DND-41 (cell line): ENCODE results near the gene STEAP3.

Experiments
- ATAC-seq: fragments of 200-7000 bp; cut with Tn5 transposase; 3 replicates; pipeline ENCODE4 v1.9.1; 2021; ENCODE audit warnings: low read depth; ENCODE audit not compliant: insufficient read depth
- DNase-seq: peaks from one replicate; pipeline ENCODE4 v3.0.0-alpha.2; 2020
- H2AFZ ChIP-seq: 2 replicates; pipeline ENCODE4 v1.6.0; 2012; ENCODE audit warnings: low read depth, low read length
- H3K27ac ChIP-seq: 2 replicates; pipeline ENCODE4 v1.5.1; 2012; ENCODE audit warnings: low read length, inconsistent platforms
- H3K27me3 ChIP-seq: fragments of 200-600 bp; sonication (generic); 2 replicates; pipeline ENCODE4 v1.6.0; 2012; ENCODE audit warnings: low read length, mild to moderate bottlenecking, inconsistent platforms; ENCODE audit not compliant: insufficient read depth, poor library complexity
- H3K36me3 ChIP-seq: 2 replicates; pipeline ENCODE4 v1.5.1; 2012; ENCODE audit warnings: low read length, inconsistent platforms; ENCODE audit not compliant: insufficient read depth
- H3K4me1 ChIP-seq: 2 replicates; pipeline ENCODE4 v1.5.1; 2012; ENCODE audit warnings: mild to moderate bottlenecking, low read length; ENCODE audit not compliant: insufficient read depth
- H3K4me2 ChIP-seq: 2 replicates; pipeline ENCODE4 v1.6.0; 2012; ENCODE audit warnings: mild to moderate bottlenecking, moderate library complexity, low read length, inconsistent platforms; ENCODE audit not compliant: insufficient read depth
- H3K4me3 ChIP-seq, 2 experiments: fragments of 200-600 bp in 1 of 2; shearing (Covaris generic) in 1 of 2; 2 replicates each; pipeline ENCODE4 v1.5.1; 2012 to 2016; ENCODE audit warnings: inconsistent platforms in 2 of 2, low read length in 2 of 2, mild to moderate bottlenecking in 2 of 2, low read depth in 1 of 2, moderate library complexity in 1 of 2
- H3K79me2 ChIP-seq: 2 replicates; pipeline ENCODE4 v1.6.0; 2012; ENCODE audit warnings: low read length, inconsistent platforms; ENCODE audit not compliant: insufficient read depth
- H3K9ac ChIP-seq: 2 replicates; pipeline ENCODE4 v1.6.0; 2012; ENCODE audit warnings: low read depth, mild to moderate bottlenecking, inconsistent platforms, low read length, moderate library complexity
- H3K9me3 ChIP-seq: 2 replicates; pipeline ENCODE4 v1.5.1; 2012; ENCODE audit warnings: low read length, moderate library complexity, mild to moderate bottlenecking, inconsistent platforms; ENCODE audit not compliant: insufficient read depth, severe bottlenecking
- H4K20me1 ChIP-seq: 2 replicates; pipeline ENCODE4 v1.6.0; 2012; ENCODE audit warnings: low read length; ENCODE audit not compliant: insufficient read depth
- EZH2 ChIP-seq: IDR thresholded peaks from 3 replicates; pipeline ENCODE4 v1.6.1; 2012; ENCODE audit warnings: borderline replicate concordance, low read depth, mild to moderate bottlenecking, moderate library complexity, low read length, inconsistent platforms; ENCODE audit not compliant: severe bottlenecking
- TF ChIP-seq, protein P1 (sequence below): IDR thresholded peaks from 2 replicates; pipeline ENCODE4 v1.5.1; 2012; ENCODE audit warnings: borderline replicate concordance, low read length, moderate library complexity, mild to moderate bottlenecking; ENCODE audit not compliant: poor library complexity, severe bottlenecking; ENCODE audit errors: extremely low read depth

Gene STEAP3

DNA sequence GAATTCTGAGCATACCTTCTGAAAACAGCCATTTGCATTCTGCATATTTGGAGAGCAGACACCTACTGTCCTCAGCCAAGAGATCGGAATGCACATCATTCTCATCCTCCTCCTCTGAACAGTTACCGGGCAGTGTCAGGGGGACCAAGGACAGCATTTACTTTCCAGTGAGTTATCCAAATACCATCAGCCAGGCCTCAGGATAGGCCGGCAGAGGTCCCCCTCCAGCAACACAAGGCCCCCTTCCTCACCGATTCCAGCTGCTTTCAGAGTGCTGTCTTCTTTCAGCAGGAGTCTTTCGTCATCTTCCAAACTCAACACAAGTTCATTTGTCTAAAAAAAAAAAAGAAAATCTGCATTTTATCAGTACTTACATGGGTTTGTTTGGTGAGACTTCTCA lies 87.7 kb downstream of the STEAP3 start:
- no peak overlapping the region for H3K27ac ChIP-seq
- H3K9ac ChIP-seq = no peak overlapping the region
- no peak for DNase-seq
- H3K36me3 ChIP-seq = no peaks in the 10 kb centered on the region
- TF ChIP-seq, protein P1, sequence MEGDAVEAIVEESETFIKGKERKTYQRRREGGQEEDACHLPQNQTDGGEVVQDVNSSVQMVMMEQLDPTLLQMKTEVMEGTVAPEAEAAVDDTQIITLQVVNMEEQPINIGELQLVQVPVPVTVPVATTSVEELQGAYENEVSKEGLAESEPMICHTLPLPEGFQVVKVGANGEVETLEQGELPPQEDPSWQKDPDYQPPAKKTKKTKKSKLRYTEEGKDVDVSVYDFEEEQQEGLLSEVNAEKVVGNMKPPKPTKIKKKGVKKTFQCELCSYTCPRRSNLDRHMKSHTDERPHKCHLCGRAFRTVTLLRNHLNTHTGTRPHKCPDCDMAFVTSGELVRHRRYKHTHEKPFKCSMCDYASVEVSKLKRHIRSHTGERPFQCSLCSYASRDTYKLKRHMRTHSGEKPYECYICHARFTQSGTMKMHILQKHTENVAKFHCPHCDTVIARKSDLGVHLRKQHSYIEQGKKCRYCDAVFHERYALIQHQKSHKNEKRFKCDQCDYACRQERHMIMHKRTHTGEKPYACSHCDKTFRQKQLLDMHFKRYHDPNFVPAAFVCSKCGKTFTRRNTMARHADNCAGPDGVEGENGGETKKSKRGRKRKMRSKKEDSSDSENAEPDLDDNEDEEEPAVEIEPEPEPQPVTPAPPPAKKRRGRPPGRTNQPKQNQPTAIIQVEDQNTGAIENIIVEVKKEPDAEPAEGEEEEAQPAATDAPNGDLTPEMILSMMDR = no peak
- TF ChIP-seq EZH2 = no peak
- no peaks in the 10 kb centered on the region for H3K79me2 ChIP-seq
- H2AFZ ChIP-seq = no peak overlapping the region
- H3K4me2 ChIP-seq = no peak overlapping the region
- H4K20me1 ChIP-seq = no peaks in the 10 kb centered on the region
- H3K4me1 ChIP-seq = no peaks in the 10 kb centered on the region
- H3K9me3 ChIP-seq = no peaks in the 10 kb centered on the region
- no peak overlapping the region for H3K4me3 ChIP-seq
- no peaks in the 10 kb centered on the region for H3K27me3 ChIP-seq
- ATAC-seq = no peak

DNA sequence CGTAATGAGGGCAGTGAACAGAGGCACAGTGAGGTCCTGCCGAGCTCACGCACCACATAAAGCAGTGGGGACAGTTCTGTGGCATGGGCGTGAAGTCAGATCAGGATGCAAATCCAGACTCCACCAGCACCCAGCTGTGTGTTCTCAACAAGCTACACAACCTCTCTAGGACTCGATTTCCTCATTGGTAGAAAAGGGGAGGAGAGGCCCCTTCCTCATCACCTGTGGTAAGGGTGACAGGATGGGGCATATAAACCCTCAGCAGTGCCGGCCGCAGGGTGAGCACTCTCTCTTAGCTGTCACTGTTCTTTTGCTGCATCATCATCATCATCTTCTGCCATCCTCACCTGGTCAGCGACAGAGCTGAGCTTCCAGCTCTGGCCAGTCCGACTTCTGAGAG lies 88.2 kb downstream of the STEAP3 start:
- H3K27ac ChIP-seq = no peak overlapping the region
- no peak for ATAC-seq

More for the DNA sequence above, 88.2 kb downstream of the STEAP3 start:
- no peaks in the 10 kb centered on the region for H3K79me2 ChIP-seq
- DNase-seq = no peak
- no peaks in the 10 kb centered on the region for H3K36me3 ChIP-seq
- no peaks in the 10 kb centered on the region for H3K27me3 ChIP-seq
- no peaks in the 10 kb centered on the region for H3K9me3 ChIP-seq
- no peak for TF ChIP-seq EZH2
- TF ChIP-seq, protein P1 = no peak
- H3K4me1 ChIP-seq = no peaks in the 10 kb centered on the region
- no peak overlapping the region for H2AFZ ChIP-seq
- H3K9ac ChIP-seq = no peak overlapping the region
- H4K20me1 ChIP-seq = no peaks in the 10 kb centered on the region
- H3K4me3 ChIP-seq = no peak overlapping the region
- no peak overlapping the region for H3K4me2 ChIP-seq
